Body of pancreas (tissue), 4 donors: ENCODE data around the gene KIRREL3. TPM values are rescaled to one million over a fixed set of nuclear protein-coding genes. Genes with fewer than 3 reads are reported as not detected.

Experiments used
- ATAC-seq: fragments of 150-250 bp; one replicate; pipeline ENCODE4 v1.9.1; 2016
- DNase-seq, 4 donors: peaks; one replicate each; pipeline ENCODE4 v3.0.0-alpha.2; 2019
- H3K27ac ChIP-seq, 4 donors: fragments of 200-600 bp; sonication (generic); 1 replicate in 3 of 4; 2 replicates in 1 of 4; pipeline versions ENCODE4 v1.5.1 to v1.6.1; 2016 to 2019; ENCODE audit warnings: mild to moderate bottlenecking in 1 of 4, mixed read lengths in 1 of 4, moderate library complexity in 1 of 4
- H3K27me3 ChIP-seq, 2 donors: fragments of 200-600 bp; sonication (generic); one replicate each; pipeline ENCODE4 v1.6.0; 2016; ENCODE audit warnings: mild to moderate bottlenecking in 1 of 2
- H3K36me3 ChIP-seq, 2 donors: fragments of 200-600 bp; sonication (generic); replicated peaks in 1 of 2; 2 replicates each; pipeline ENCODE4 v1.5.1; 2016; ENCODE audit warnings: low read depth in 2 of 2; ENCODE audit not compliant: insufficient read depth in 1 of 2
- H3K4me1 ChIP-seq: fragments of 200-600 bp; sonication (generic); one replicate; pipeline ENCODE4 v1.6.0; 2016
- H3K4me3 ChIP-seq, 2 donors: fragments of 200-600 bp; sonication (generic); 1 replicate in 1 of 2; 2 replicates in 1 of 2; pipeline ENCODE4 v1.5.1; 2016 to 2019
- H3K9me3 ChIP-seq, 3 donors: fragments of 200-600 bp; sonication (generic); 1 replicate in 2 of 3; 2 replicates in 1 of 3; pipeline ENCODE4 v1.5.1; 2016
- POLR2A ChIP-seq, 3 donors: fragments of 450-650 bp; IDR thresholded peaks; one replicate each; pipeline ENCODE4 v1.6.1; 2016; ENCODE audit warnings: antibody characterized with exemption in 3 of 3, mild to moderate bottlenecking in 2 of 3
- WGBS, 2 donors: methylation state at CpG; one replicate each; pipeline ENCODE4 v1.1.5; 2017; 5-methylcytosine and 5-hydroxymethylcytosine counted together
- intact Hi-C: fragments of 100-400 bp; cut with DNase I; formaldehyde crosslinking; loops from one replicate; pipeline ENCODE4 v1.15.1; 2023
- total RNA-seq, 2 donors: library from RNA; depleted of rRNA; stranded (reverse); fragments of >200 nt; gene quantifications; one replicate each; pipeline ENCODE4 v1.1.0, GENCODE V29; 2016
- TF ChIP-seq, protein P1 (sequence below), 7 experiments: fragments of 450-650 bp in 4 of 7; fragments of 200-600 bp in 3 of 7; sonication (generic) in 3 of 7; IDR thresholded peaks; one replicate each; pipeline ENCODE4 v1.5.1; 2016 to 2019; ENCODE audit warnings: antibody characterized with exemption in 7 of 7

Gene KIRREL3
- total RNA-seq, 2 donors from 2014 or later, result 0.26 TPM; not detected in 1

DNA sequence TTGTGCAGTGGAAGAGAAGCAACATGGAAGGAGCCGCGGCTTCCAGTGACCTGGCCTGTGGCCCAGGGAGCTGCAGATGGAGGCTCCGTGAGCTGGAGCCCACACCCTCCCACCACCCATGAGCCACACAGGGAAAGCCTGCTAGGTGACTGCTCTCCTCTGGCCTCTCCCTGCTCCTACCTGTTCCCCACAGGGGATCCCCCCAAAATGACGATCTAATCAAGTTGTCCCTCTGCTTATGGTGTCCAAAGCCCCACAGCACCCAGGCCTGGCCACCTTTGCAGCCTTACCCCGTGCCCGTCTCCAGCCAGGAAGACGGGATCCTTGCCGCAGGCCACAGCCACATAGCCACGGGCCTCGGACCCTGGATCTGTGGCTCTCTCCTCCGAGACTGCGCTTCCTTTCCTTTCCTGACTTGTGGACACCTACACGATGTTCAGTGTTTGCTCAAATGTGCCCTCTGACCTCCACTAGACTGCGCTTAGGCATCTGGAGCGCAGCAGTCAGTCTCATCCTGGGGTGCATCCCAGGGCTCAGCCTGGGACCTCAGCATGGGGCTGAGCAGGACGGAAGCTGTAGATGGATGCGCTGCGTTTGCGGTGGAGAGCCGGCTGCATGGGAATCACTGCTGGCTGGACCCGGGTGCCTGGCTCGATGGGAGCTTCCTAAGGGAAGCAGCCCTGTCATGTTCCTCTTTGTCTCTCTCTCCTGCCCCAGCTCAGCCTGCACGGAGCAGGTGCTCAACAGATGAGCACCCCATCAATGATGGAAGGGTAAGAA is 511.8 kb downstream of the KIRREL3 start:
- intact Hi-C loops, result no loop called here

DNA sequence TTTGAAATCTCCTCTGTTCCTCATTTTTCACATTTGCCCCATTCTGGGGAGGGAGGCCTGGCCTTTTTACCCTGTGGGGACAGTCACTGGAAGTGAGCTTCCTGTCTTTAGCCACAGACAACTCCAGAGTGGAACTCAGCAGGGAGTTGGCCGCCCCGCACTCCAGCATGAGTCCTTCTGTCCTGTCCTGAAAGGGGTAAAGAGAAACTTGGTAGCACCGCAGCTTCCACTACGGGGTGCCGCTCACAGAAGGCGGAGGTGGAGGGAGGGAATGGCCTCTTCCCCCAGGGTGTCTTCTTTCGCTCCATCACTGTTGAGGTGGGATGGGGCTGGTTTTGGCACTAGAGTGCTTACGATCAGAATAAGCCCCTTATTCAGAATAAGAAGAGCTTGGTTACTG is 512.9 kb downstream of the KIRREL3 start:
- no peak for ATAC-seq

More for the DNA sequence above, 511.8 kb downstream of the KIRREL3 start:
- ATAC-seq (no peak), DNase-seq (no peak)
- Histone ChIP-seq H3K4me3 (no peak overlapping the region), H3K36me3 (no peaks in the 10 kb centered on the region), H3K9me3 (no peaks in the 10 kb centered on the region), H3K4me1 (no peaks in the 10 kb centered on the region), H3K27me3 (no peaks in the 10 kb centered on the region), H3K27ac (no peak overlapping the region)
- TF ChIP-seq POLR2A (IDR thresholded peaks at IDR 0.05), result no peak
- TF ChIP-seq, protein P1, sequence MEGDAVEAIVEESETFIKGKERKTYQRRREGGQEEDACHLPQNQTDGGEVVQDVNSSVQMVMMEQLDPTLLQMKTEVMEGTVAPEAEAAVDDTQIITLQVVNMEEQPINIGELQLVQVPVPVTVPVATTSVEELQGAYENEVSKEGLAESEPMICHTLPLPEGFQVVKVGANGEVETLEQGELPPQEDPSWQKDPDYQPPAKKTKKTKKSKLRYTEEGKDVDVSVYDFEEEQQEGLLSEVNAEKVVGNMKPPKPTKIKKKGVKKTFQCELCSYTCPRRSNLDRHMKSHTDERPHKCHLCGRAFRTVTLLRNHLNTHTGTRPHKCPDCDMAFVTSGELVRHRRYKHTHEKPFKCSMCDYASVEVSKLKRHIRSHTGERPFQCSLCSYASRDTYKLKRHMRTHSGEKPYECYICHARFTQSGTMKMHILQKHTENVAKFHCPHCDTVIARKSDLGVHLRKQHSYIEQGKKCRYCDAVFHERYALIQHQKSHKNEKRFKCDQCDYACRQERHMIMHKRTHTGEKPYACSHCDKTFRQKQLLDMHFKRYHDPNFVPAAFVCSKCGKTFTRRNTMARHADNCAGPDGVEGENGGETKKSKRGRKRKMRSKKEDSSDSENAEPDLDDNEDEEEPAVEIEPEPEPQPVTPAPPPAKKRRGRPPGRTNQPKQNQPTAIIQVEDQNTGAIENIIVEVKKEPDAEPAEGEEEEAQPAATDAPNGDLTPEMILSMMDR (IDR thresholded peaks at IDR 0.05), result no peak
- 75 to 78% methylated on average over 17 to 23 of the region's 23 CpGs for WGBS, 2 donors

DNA sequence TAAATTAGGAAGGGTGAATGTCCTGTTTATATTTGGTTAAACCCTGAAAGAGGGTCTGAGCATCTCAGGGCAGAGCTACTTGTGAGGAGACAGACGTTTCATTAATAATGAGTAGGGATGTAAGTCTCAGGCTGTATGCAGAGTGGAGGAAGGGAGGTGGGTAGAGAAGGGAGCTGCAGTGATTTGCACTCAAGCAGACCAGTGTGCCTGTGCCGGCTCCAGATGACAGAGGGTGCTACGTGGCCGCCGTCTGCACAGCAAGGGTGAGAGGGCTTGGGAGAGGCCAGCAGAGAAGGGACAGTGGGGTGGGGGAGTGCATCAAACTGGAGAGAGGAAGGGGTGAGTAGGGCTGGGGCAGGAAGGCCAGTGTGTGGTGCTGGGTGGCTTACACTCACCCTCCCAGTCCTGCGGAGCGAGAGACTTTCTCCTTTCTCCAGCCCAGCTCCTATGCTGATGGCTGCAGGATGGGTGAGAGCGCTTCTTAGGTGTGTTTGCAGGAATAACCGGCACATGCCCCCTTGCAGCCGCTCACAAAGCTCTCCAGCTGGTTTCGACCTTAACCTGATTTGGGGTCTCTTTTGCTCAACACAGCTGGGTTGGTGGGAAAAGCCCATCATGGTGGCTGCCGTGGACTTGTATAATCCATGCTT is 514.5 kb downstream of the KIRREL3 start:
- no peak overlapping the region for H3K4me3 ChIP-seq
- H3K36me3 ChIP-seq, result no peaks in the 10 kb centered on the region
- DNase-seq (no peak), ATAC-seq (no peak)
- no peak overlapping the region for H3K27ac ChIP-seq
- TF ChIP-seq, protein P1 (IDR thresholded peaks at IDR 0.05), result no peak
- no peak for TF ChIP-seq POLR2A (IDR thresholded peaks at IDR 0.05)
- intact Hi-C loops, result no loop called here
- WGBS, 2 donors, result 54 to 69% methylated on average over 11 to 12 of the region's 12 CpGs
- H3K4me1 ChIP-seq, result no peaks in the 10 kb centered on the region
- no peaks in the 10 kb centered on the region for H3K9me3 ChIP-seq
- no peaks in the 10 kb centered on the region for H3K27me3 ChIP-seq

More for the DNA sequence above, 512.9 kb downstream of the KIRREL3 start:
- WGBS, 2 donors, result 79 to 90% methylated on average over 8 of the region's 8 CpGs
- TF ChIP-seq, protein P1 (IDR thresholded peaks at IDR 0.05), result no peak
- TF ChIP-seq POLR2A (IDR thresholded peaks at IDR 0.05), result no peak
- H3K9me3 ChIP-seq, result no peaks in the 10 kb centered on the region
- H3K4me1 ChIP-seq, result no peaks in the 10 kb centered on the region
- no peak overlapping the region for H3K4me3 ChIP-seq
- H3K27ac ChIP-seq, result no peak overlapping the region
- H3K27me3 ChIP-seq, result no peaks in the 10 kb centered on the region
- intact Hi-C loops, result no loop called here
- no peaks in the 10 kb centered on the region for H3K36me3 ChIP-seq
- DNase-seq, result no peak

DNA sequence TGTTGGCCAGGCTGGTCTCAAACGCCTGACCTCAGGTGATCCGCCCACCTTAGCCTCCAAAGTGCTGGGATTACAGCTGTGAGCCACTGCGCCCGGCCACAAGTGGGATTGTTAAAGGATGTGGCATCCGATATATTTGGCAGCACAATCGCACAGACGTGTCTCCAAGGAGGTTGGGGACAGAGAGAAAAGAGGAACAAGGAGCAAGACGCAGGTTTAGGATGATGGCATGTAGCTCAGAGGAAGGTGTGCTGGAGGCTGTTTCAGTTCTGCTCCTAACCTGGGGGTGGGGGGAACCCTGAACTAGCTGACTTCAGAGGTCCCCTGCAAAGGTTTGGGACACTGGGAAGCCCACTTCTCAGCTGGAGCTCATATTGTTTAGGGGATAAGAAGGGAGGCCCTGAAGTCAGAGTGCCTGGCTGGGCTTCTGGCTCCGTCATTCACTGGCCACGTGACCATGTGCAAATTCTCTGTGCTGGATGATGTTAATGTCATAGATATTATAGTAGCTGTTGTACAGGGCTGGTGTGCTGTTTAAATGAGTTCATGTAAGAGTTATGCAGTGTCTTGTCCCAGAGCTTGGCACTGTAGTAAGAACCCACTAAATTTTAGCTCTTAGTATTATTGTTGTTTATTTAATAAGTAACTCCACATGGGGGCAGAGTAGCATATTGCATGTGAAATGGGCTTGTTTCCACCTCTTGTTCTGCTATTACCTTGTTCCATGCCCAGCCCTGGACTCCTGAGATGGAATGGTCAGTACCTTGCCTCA is 515.4 kb downstream of the KIRREL3 start:
- Histone ChIP-seq H3K9me3 (no peaks in the 10 kb centered on the region), H3K4me1 (peaks cover 7% of the 10 kb centered on the region), H3K27ac (no peak overlapping the region), H3K36me3 (no peaks in the 10 kb centered on the region), H3K4me3 (no peak overlapping the region), H3K27me3 (no peaks in the 10 kb centered on the region)
- ATAC-seq, result no peak
- WGBS, 2 donors, result 60 to 68% methylated on average over 9 to 10 of the region's 10 CpGs
- DNase-seq, result no peak
- intact Hi-C loops, result no loop called here
- no peak for TF ChIP-seq POLR2A (IDR thresholded peaks at IDR 0.05)

DNA sequence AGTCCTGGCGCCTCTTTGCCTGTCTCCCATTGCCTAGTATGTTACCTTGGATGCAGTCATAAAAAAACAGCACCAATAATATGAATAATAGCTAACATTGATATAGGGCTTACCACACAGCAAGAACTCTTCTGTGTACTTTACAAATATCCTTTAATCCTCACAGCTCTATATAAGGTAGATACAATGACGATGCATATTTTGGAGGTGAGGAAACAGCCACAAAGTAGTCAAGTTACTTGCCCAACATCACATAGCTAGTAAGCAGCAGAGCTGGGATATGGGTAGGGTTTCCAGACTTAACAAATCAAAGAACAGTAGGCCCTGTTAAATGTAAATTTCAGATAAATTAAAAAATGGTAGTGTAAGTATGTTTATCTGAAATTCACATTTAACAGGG is 516.3 kb downstream of the KIRREL3 start:
- TF ChIP-seq POLR2A (IDR thresholded peaks at IDR 0.05), result no peak
- intact Hi-C loops, result no loop called here
- ATAC-seq, result no peak
- DNase-seq, result no peak
- no peak overlapping the region for H3K27ac ChIP-seq
- no peaks in the 10 kb centered on the region for H3K9me3 ChIP-seq
- H3K27me3 ChIP-seq, result no peaks in the 10 kb centered on the region
- H3K4me3 ChIP-seq, result no peak overlapping the region
- H3K4me1 ChIP-seq, result peaks cover 7% of the 10 kb centered on the region
- no peaks in the 10 kb centered on the region for H3K36me3 ChIP-seq
- WGBS, 2 donors, result 83% methylated on average over 2 of the region's 2 CpGs
